Lung (tissue), 12 donors: ENCODE measurements around the gene KAT8. TPM values are rescaled to one million over a fixed set of nuclear protein-coding genes. Genes with fewer than 3 reads are reported as not detected.

Experiments used
- ATAC-seq: fragments of 200-7000 bp; cut with Tn5 transposase; one replicate; pipeline ENCODE4 v1.9.1; 2020; ENCODE audit warnings: moderate number of reproducible peaks; ENCODE audit not compliant: insufficient read depth, low FRiP score
- DNase-seq, 3 donors: peaks; one replicate each; pipeline ENCODE4 v3.0.0-alpha.2; 2013 to 2017
- H3K27ac ChIP-seq, 2 donors: one replicate each; pipeline ENCODE4 v1.5.1; 2013; ENCODE audit warnings: mild to moderate bottlenecking in 2 of 2, moderate library complexity in 2 of 2, control low read depth in 1 of 2, inconsistent platforms in 1 of 2, low read depth in 1 of 2, low read length in 1 of 2
- H3K27me3 ChIP-seq, 3 donors: one replicate each; pipeline ENCODE4 v1.5.1; 2013; ENCODE audit warnings: low read length in 2 of 3; ENCODE audit not compliant: control insufficient read depth in 3 of 3, insufficient read depth in 3 of 3
- H3K36me3 ChIP-seq, 4 donors: one replicate each; pipeline ENCODE4 v1.5.1; 2013; ENCODE audit warnings: low read length in 4 of 4, mild to moderate bottlenecking in 1 of 4, moderate library complexity in 1 of 4; ENCODE audit not compliant: control insufficient read depth in 4 of 4, insufficient read depth in 4 of 4
- H3K4me1 ChIP-seq, 5 donors: one replicate each; pipeline ENCODE4 v1.5.1; 2013; ENCODE audit warnings: low read length in 5 of 5, mild to moderate bottlenecking in 2 of 5, moderate library complexity in 1 of 5; ENCODE audit not compliant: control insufficient read depth in 5 of 5, insufficient read depth in 5 of 5
- H3K4me3 ChIP-seq: one replicate; pipeline ENCODE4 v1.5.1; 2013; ENCODE audit warnings: mild to moderate bottlenecking, control low read depth, moderate library complexity
- H3K9ac ChIP-seq, 2 donors: one replicate each; pipeline ENCODE4 v1.5.1; 2013; ENCODE audit warnings: low read length in 2 of 2, control low read depth in 1 of 2; ENCODE audit not compliant: insufficient read depth in 1 of 2
- H3K9me3 ChIP-seq, 4 donors: one replicate each; pipeline ENCODE4 v1.5.1; 2013; ENCODE audit warnings: low read length in 3 of 4, mild to moderate bottlenecking in 1 of 4, moderate library complexity in 1 of 4; ENCODE audit not compliant: control insufficient read depth in 4 of 4, insufficient read depth in 3 of 4
- WGBS, 2 donors: extraction: QIAGEN DNeasy Blood & Tissue Kit; methylation state at CpG; one replicate each; pipeline ENCODE4 v1.1.7; 2013; 5-methylcytosine and 5-hydroxymethylcytosine counted together
- polyA plus RNA-seq, 2 donors: library from polyadenylated mRNA; stranded (reverse); fragments of 200-250 nt; gene quantifications; one replicate each; pipeline ENCODE4 v1.2.1, GENCODE V29; 2013
- total RNA-seq, 2 donors: library from RNA; depleted of rRNA in 1 of 2; stranded (reverse); fragments of >200 nt in 1 of 2; gene quantifications; one replicate each; pipeline ENCODE4 v1.2.1, GENCODE V29; 2014 to 2021
- TF ChIP-seq, protein P1 (sequence below): IDR thresholded peaks from 2 replicates; pipeline ENCODE4 v1.5.1; 2012; ENCODE audit warnings: mild to moderate bottlenecking; ENCODE audit errors: control extremely low read depth, extremely low read depth
- donor health status: control.
- donor health status: control.
- donor health status: Bipolar disorder and iron deficiency.
- donor health status: healthy.
- donor health status: DM: yes; HTN: yes; CAD: no.

The KAT8 gene
- total and polyA plus RNA-seq, 4 donors, result 53.0 to 73.2 (median 60.8) TPM

DNA sequence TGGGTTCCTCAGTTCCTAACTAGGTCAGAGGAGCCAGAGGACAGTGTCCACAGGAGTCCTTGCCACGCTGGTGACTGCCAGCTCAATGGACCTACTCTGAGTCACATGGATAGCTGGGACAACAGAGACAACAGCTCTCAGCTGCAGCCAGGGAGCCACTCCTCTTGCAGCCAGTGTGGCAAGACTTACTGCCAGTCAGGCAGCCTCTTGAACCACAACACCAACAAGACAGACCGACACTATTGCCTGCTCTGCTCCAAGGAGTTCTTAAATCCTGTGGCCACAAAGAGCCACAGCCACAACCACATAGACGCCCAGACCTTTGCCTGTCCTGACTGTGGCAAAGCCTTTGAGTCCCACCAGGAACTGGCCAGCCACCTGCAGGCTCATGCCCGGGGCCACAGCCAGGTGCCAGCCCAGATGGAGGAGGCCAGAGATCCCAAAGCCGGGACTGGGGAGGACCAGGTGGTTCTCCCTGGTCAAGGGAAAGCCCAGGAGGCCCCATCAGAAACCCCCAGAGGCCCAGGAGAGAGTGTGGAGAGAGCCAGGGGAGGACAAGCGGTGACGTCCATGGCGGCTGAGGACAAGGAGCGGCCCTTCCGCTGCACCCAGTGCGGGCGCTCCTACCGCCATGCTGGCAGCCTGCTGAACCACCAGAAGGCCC is 36.6 kb upstream of the KAT8 start:
- Histone ChIP-seq H3K9me3 (no peaks in the 10 kb centered on the region), H3K27ac (no peak overlapping the region), H3K36me3 (peaks cover 9 to 73% (median 37%) of the 10 kb centered on the region in 4 donors), H3K9ac (no peak overlapping the region), H3K27me3 (no peaks in the 10 kb centered on the region), H3K4me3 (no peak overlapping the region), H3K4me1 (peaks cover 0 to 5% (median 0%) of the 10 kb centered on the region in 5 donors)
- WGBS, 2 donors, result 91 to 92% methylated on average over 13 of the region's 13 CpGs
- DNase-seq (no peak), ATAC-seq (no peak)
- TF ChIP-seq, protein P1, sequence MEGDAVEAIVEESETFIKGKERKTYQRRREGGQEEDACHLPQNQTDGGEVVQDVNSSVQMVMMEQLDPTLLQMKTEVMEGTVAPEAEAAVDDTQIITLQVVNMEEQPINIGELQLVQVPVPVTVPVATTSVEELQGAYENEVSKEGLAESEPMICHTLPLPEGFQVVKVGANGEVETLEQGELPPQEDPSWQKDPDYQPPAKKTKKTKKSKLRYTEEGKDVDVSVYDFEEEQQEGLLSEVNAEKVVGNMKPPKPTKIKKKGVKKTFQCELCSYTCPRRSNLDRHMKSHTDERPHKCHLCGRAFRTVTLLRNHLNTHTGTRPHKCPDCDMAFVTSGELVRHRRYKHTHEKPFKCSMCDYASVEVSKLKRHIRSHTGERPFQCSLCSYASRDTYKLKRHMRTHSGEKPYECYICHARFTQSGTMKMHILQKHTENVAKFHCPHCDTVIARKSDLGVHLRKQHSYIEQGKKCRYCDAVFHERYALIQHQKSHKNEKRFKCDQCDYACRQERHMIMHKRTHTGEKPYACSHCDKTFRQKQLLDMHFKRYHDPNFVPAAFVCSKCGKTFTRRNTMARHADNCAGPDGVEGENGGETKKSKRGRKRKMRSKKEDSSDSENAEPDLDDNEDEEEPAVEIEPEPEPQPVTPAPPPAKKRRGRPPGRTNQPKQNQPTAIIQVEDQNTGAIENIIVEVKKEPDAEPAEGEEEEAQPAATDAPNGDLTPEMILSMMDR, result no peak

GRCh38 chr16:31081428-31082351 is 35.8 kb upstream of the KAT8 start:
- no peak for DNase-seq
- TF ChIP-seq, protein P1, result no peak
- Histone ChIP-seq H3K9ac (no peak overlapping the region), H3K36me3 (peaks cover 9 to 66% (median 34%) of the 10 kb centered on the region in 4 donors), H3K27me3 (no peaks in the 10 kb centered on the region), H3K4me3 (no peak overlapping the region), H3K9me3 (no peaks in the 10 kb centered on the region), H3K27ac (no peak overlapping the region), H3K4me1 (peaks cover 0 to 3% (median 0%) of the 10 kb centered on the region in 5 donors)
- WGBS, 2 donors, result 83 to 84% methylated on average over 26 of the region's 26 CpGs
- ATAC-seq, result no peak

GRCh38 chr16:31082368-31083045 is 35.0 kb upstream of the KAT8 start:
- Histone ChIP-seq H3K4me3 (no peak overlapping the region), H3K9me3 (no peaks in the 10 kb centered on the region), H3K36me3 (peaks cover 5 to 58% (median 28%) of the 10 kb centered on the region in 4 donors), H3K27me3 (no peaks in the 10 kb centered on the region), H3K9ac (no peak overlapping the region), H3K4me1 (peaks cover 0 to 3% (median 0%) of the 10 kb centered on the region in 5 donors), H3K27ac (no peak overlapping the region)
- WGBS, 2 donors, result 85 to 87% methylated on average over 12 to 14 of the region's 14 CpGs
- TF ChIP-seq, protein P1, result no peak
- DNase-seq, result no peak
- no peak for ATAC-seq
